ENCODE data around the gene CLSTN1.
"Not testable (repeated sequence)": the region's sequence is repeated elsewhere in the genome, so short reads cannot be mapped to it uniquely, and the experiment has no call there.

Gene CLSTN1

GRCh38 chr1:9825093-9826074 is 1.6 kb upstream of the CLSTN1 start:
- DNase-seq (ENCODE audit: low read depth): peak; percentile 36

- no peak for DNase-seq (ENCODE audit: low read depth)
Observed at GRCh38 chr1:9824702-9825089, 931 bp upstream of the CLSTN1 start.

- no peak for DNase-seq (ENCODE audit: low read depth)
Observed at GRCh38 chr1:9823693-9823942, 147 bp downstream of the CLSTN1 start.

GRCh38 chr1:9822897-9823692 is 670 bp downstream of the CLSTN1 start:
- DNase-seq (ENCODE audit: low read depth): no peak

- no peak for DNase-seq (ENCODE audit: low read depth)
Observed at GRCh38 chr1:9822490-9822889, 1.3 kb downstream of the CLSTN1 start.

- DNase-seq (ENCODE audit: low read depth): no peak
Observed at GRCh38 chr1:9821710-9822109, 2.1 kb downstream of the CLSTN1 start.

GRCh38 chr1:9820521-9820920 is 3.2 kb downstream of the CLSTN1 start:
- DNase-seq (ENCODE audit: low read depth): no peak

- DNase-seq (ENCODE audit: low read depth): no peak
Observed at GRCh38 chr1:9817734-9818133, 6.0 kb downstream of the CLSTN1 start.

- no peak for DNase-seq (ENCODE audit: low read depth)
Observed at GRCh38 chr1:9816199-9816598, 7.6 kb downstream of the CLSTN1 start.

- no peak for DNase-seq (ENCODE audit: low read depth)
Observed at GRCh38 chr1:9815150-9815549, 8.6 kb downstream of the CLSTN1 start.

GRCh38 chr1:9814619-9815018 is 9.1 kb downstream of the CLSTN1 start:
- DNase-seq (ENCODE audit: low read depth): no peak

GRCh38 chr1:9811239-9811966 is 12.4 kb downstream of the CLSTN1 start:
- no peak for DNase-seq (ENCODE audit: low read depth)

- DNase-seq (ENCODE audit: low read depth): no peak
Observed at GRCh38 chr1:9809100-9809510, 14.7 kb downstream of the CLSTN1 start.

GRCh38 chr1:9808459-9808858 is 15.3 kb downstream of the CLSTN1 start:
- DNase-seq (ENCODE audit: low read depth): no peak

- DNase-seq (ENCODE audit: low read depth): no peak
Observed at GRCh38 chr1:9807541-9807940, 16.2 kb downstream of the CLSTN1 start.

- not testable (repeated sequence) for DNase-seq (ENCODE audit: low read depth)
Observed at GRCh38 chr1:9805972-9806371, 17.8 kb downstream of the CLSTN1 start.

- DNase-seq (ENCODE audit: low read depth): no peak
Observed at GRCh38 chr1:9805006-9805508, 18.7 kb downstream of the CLSTN1 start.

- not testable (repeated sequence) for DNase-seq (ENCODE audit: low read depth)
Observed at GRCh38 chr1:9803003-9803918, 20.5 kb downstream of the CLSTN1 start.

GRCh38 chr1:9801909-9802308 is 21.9 kb downstream of the CLSTN1 start:
- no peak for DNase-seq (ENCODE audit: low read depth)

GRCh38 chr1:9798236-9799130 is 25.3 kb downstream of the CLSTN1 start:
- DNase-seq (ENCODE audit: low read depth): no peak
